GM18526 (cell line): ENCODE data around the gene RNF187.

Source experiments
- POLR2A ChIP-seq: IDR thresholded peaks from 3 replicates; pipeline ENCODE4 v1.6.1; 2011; ENCODE audit not compliant: insufficient read length; ENCODE audit errors: extremely low read depth

Gene RNF187

DNA sequence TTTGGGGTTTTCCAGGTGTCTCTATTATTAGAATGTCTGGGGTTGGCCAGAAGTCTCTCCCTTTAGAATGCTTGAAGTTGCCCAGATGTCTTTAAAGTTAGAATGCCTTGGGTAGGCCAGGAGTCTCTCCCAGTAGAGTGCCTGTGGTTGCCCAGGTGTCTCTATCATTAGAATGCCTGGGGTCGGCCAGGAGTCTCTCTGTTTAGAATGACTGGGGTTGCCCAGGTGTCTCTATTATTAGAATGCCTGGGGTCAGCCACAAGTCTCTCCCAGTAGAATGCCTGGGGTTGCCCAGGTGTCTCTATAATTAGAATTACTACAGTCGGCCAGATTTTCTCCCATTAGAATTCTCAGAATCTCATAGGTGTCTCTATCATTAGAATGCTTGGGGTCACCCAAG lies 55.2 kb downstream of the RNF187 start:
- TF ChIP-seq POLR2A, result no peak

DNA sequence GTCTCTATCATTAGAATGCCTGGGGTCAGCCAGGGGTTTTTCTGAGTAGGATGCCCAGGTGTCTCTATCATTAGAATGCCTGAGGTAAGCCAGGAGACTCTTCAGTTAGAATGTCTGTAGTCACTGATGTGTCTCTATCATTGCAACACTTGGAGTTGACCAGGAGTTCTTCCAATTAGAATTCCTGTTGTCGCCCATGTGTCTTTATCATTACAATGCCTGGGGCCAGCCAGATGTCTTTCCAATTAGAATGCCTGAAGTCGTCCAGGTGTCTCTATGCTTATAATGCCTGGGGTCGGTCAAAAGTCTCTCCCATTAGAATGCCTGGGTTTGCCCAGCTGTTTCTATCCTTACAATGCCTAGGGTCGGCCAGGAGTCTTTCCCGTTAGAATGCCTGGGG lies 55.8 kb downstream of the RNF187 start:
- no peak for TF ChIP-seq POLR2A

DNA sequence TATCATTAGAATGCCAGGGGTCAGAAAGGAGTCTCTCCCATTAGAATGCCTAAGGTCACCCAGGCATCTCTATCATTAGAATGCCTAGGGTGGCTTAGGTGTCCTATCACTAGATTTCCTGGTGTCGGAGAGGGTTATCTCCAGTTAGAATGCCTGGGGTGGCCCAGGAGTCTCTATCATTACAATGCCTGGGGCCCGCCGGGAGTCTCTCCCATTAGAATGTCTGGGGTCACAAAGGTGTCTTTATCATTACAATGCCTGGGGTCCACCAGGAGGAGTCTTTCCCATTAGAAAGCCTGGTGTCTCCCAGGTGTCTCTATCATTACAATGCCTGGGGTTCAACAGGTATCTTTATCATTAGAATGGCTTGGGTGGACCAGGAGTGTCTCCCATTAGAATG lies 56.2 kb downstream of the RNF187 start:
- TF ChIP-seq POLR2A, result no peak

DNA sequence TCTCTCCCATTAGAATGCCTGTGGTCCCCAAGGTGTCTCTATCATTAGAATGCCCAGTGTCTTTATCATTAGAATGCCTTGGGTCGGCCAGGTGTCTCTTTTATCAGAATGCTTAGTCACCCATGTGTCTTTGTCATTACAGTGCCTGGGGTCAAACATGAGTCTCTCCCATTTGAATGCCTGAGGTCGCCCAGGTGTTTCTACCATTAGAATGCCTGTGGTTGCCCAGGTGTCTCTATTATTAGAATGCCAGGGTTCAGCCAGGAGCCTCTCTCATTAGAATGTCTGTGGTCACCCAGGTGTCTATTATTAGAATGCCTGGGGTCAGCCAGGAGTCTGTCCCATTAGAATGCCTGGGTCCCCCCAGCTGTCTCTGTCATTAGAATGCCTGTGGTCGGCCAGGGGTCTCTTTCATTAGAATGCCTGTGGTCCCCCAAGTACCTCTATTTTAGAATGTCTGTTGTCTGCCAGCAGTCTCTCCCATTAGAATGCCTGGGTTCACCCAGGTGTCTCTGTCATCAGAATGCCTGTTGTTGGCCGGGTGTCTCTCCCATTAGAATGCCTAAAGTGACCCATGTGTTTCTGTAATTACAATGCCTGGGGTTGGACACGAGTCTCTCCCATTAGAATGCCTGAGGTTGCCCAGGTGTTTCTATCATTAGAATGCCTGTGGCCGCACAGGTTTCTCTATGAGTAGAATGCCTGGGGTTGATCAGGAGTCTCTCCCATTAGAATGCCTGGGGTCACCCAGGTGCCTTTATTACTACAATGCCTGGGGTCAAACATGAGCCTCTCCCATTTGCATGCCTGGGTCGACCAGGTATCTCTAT lies 57.1 kb downstream of the RNF187 start:
- TF ChIP-seq POLR2A, result no peak

DNA sequence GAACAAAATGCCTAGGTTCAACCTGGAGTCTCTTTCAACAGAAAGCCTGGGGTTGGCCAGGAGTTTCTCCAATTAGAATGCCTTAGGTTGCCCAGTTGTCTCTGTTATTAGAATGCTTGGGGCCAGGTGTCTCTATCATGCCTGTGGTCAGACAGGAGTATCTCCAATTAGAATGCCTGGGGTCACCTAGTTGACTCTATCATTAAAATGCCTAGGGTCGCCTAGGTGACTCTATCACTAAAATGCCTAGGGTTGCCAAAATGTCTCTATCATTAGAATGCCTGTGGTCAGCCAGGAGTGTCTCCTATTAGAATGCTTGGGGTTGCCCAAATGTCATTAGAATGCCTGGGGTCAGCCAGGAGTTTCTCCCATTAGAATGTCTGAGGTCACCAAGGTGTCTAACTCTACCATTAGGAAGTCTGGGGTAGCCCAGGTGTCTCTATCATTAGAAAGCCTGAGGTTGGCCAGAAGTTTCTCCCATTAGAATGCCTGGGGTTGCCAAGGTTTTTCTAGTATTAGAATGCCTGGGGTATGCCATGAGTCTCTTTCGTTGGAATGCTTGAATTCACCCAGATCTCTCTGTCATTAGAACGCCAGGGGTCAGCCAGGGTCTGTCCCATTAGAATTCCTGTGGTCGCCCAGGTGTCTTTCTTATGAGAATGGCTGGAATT lies 57.9 kb downstream of the RNF187 start:
- TF ChIP-seq POLR2A, result no peak
